Endodermal cell (in vitro differentiated cells): ENCODE measurements around the gene CLSTN2. TPM values are rescaled to one million over a fixed set of nuclear protein-coding genes. Genes with fewer than 3 reads are reported as not detected.

ENCODE experiments used
- DNase-seq: peaks from one replicate; pipeline ENCODE4 v3.0.0-alpha.2; 2017
- H3K27ac ChIP-seq: 2 replicates; pipeline ENCODE4 v1.5.1; 2013; ENCODE audit warnings: mild to moderate bottlenecking, low read depth, low read length, moderate library complexity
- H3K27me3 ChIP-seq: 2 replicates; pipeline ENCODE4 v1.6.1; 2013; ENCODE audit warnings: mild to moderate bottlenecking, low read length, moderate library complexity; ENCODE audit not compliant: insufficient read depth, control insufficient read depth, poor library complexity, severe bottlenecking
- H3K36me3 ChIP-seq: 2 replicates; pipeline ENCODE4 v1.7.0; 2013; ENCODE audit warnings: mild to moderate bottlenecking, low read length, moderate library complexity; ENCODE audit not compliant: control insufficient read depth, insufficient read depth
- H3K4me1 ChIP-seq: one replicate; pipeline ENCODE4 v1.7.0; 2013; ENCODE audit warnings: low read length; ENCODE audit not compliant: control insufficient read depth, insufficient read depth
- H3K4me3 ChIP-seq: 2 replicates; pipeline ENCODE4 v1.5.1; 2013; ENCODE audit warnings: mild to moderate bottlenecking, low read length, moderate library complexity
- H3K9ac ChIP-seq: 2 replicates; pipeline ENCODE4 v1.6.1; 2013; ENCODE audit warnings: mild to moderate bottlenecking, low read length, moderate library complexity; ENCODE audit not compliant: poor library complexity, severe bottlenecking; ENCODE audit errors: extremely low read depth
- H3K9me3 ChIP-seq: 2 replicates; pipeline ENCODE4 v1.6.1; 2013; ENCODE audit warnings: mild to moderate bottlenecking, low read length, moderate library complexity; ENCODE audit not compliant: control insufficient read depth
- H3K27ac Mint-ChIP-seq: 2 replicates; pipeline ENCODE4 v1.8.0; 2020; ENCODE audit warnings: mixed read lengths
- H3K27me3 Mint-ChIP-seq: 2 replicates; pipeline ENCODE4 v1.8.0; 2021; ENCODE audit warnings: mild to moderate bottlenecking, mixed read lengths; ENCODE audit not compliant: insufficient read depth
- H3K36me3 Mint-ChIP-seq: 2 replicates; pipeline ENCODE4 v1.8.0; 2020; ENCODE audit warnings: low read depth, mixed read lengths
- H3K4me1 Mint-ChIP-seq: 2 replicates; pipeline ENCODE4 v1.8.0; 2020; ENCODE audit warnings: mixed read lengths
- H3K4me3 Mint-ChIP-seq: 2 replicates; pipeline ENCODE4 v1.8.0; 2020; ENCODE audit warnings: mild to moderate bottlenecking, moderate library complexity, mixed read lengths
- H3K9me3 Mint-ChIP-seq: 2 replicates; pipeline ENCODE4 v1.8.0; 2020; ENCODE audit warnings: mild to moderate bottlenecking, mixed read lengths
- WGBS, 2 experiments: methylation state at CpG; one replicate each; pipeline versions ENCODE4 v1.1.5 to v1.1.7; 2013; ENCODE audit warnings: missing lambda C conversion rate in 2 of 2, mixed read lengths in 1 of 2; ENCODE audit not compliant: insufficient coverage in 1 of 2, insufficient read length in 1 of 2; 5-methylcytosine and 5-hydroxymethylcytosine counted together
- total RNA-seq, 2 donors: library from RNA; stranded (reverse); fragmentation: NEBNext Ultra II Directional in 1 of 2; extraction: Animal tissue kit (Norgen Biotek cat#: 25700) in 1 of 2; gene quantifications; 2 replicates in 1 of 2; 3 replicates in 1 of 2; pipeline ENCODE4 v1.2.1, GENCODE V29; 2021
- TF ChIP-seq, protein P1 (sequence below): fragments of 200-600 bp; sonication (generic); conservative IDR thresholded peaks from 2 replicates; pipeline ENCODE4 v1.5.0; 2021; ENCODE audit warnings: antibody characterized with exemption, mild to moderate bottlenecking

Gene CLSTN2
- total RNA-seq, 2 donors from 2014 or later = 0.13 to 0.42 TPM

DNA sequence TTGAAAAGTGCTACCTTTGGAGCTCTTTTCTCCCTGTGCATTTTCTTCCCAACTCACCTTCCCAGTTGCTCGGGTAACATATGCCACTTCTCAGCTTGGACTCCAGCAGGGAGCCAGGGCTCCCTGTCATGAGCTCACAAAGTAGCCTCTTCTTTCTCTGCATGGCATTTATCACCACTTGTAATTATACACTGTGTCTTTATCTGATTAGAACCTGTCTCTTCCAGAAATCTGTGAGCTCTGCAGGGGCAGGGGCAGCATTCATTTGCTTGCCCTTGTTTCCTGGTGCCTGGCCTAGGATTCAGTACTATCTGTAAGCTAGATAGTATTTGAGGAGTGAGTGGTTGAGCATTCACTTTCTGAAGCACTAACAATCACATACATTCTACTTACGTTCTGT, 100.9 kb downstream of the CLSTN2 start:
- Histone ChIP-seq H3K27me3 (peaks cover 20% of the 10 kb centered on the region), H3K4me3 (no peak overlapping the region), H3K27ac (no peak overlapping the region), H3K9ac (no peak overlapping the region), H3K4me1 (peaks cover 3% of the 10 kb centered on the region), H3K9me3 (no peaks in the 10 kb centered on the region), H3K36me3 (no peaks in the 10 kb centered on the region)
- Mint-ChIP-seq H3K36me3 (no peaks in the 10 kb centered on the region), H3K4me3 (no peak overlapping the region), H3K27me3 (peaks cover 25% of the 10 kb centered on the region), H3K4me1 (peaks cover 16% of the 10 kb centered on the region), H3K9me3 (no peaks in the 10 kb centered on the region), H3K27ac (no peak overlapping the region)
- WGBS, 2 experiments = 25 to 59% methylated on average over 1 to 2 of the region's 2 CpGs
- peak; percentile 54 for DNase-seq
- TF ChIP-seq, protein P1, sequence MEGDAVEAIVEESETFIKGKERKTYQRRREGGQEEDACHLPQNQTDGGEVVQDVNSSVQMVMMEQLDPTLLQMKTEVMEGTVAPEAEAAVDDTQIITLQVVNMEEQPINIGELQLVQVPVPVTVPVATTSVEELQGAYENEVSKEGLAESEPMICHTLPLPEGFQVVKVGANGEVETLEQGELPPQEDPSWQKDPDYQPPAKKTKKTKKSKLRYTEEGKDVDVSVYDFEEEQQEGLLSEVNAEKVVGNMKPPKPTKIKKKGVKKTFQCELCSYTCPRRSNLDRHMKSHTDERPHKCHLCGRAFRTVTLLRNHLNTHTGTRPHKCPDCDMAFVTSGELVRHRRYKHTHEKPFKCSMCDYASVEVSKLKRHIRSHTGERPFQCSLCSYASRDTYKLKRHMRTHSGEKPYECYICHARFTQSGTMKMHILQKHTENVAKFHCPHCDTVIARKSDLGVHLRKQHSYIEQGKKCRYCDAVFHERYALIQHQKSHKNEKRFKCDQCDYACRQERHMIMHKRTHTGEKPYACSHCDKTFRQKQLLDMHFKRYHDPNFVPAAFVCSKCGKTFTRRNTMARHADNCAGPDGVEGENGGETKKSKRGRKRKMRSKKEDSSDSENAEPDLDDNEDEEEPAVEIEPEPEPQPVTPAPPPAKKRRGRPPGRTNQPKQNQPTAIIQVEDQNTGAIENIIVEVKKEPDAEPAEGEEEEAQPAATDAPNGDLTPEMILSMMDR = no peak

DNA sequence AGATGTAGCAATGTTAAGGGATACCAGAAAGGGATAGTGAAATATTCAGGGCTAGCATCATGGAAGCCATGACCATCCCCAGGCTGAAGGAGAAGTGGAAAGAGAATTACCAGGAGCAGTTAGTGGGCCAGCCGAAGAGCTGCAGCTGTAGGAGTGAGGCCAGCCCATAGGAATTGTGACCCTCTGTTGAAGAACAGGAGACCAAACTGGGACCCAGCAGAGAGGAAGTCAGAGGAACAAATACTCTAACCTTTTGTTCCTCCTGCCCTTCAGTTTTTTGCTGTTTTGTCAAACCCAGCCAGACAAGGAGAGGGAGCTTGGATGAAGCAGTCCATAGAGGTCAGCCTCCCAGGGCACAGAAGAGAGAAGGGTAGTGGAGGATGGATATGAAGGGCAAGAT, 115.4 kb downstream of the CLSTN2 start:
- TF ChIP-seq, protein P1 = no peak
- Mint-ChIP-seq H3K36me3 (no peaks in the 10 kb centered on the region), H3K4me3 (no peak overlapping the region), H3K27me3 (peaks cover 64% of the 10 kb centered on the region), H3K4me1 (peaks cover 27% of the 10 kb centered on the region), H3K9me3 (no peaks in the 10 kb centered on the region), H3K27ac (no peak overlapping the region)
- Histone ChIP-seq H3K4me3 (no peak overlapping the region), H3K36me3 (no peaks in the 10 kb centered on the region), H3K27ac (peak overlapping the region; percentile 25), H3K9me3 (no peaks in the 10 kb centered on the region), H3K4me1 (peaks cover 19% of the 10 kb centered on the region), H3K27me3 (peaks cover 66% of the 10 kb centered on the region), H3K9ac (no peak overlapping the region)
- DNase-seq = no peak
- 90 to 100% methylated on average over 1 of the region's 1 CpG for WGBS, 2 experiments

DNA sequence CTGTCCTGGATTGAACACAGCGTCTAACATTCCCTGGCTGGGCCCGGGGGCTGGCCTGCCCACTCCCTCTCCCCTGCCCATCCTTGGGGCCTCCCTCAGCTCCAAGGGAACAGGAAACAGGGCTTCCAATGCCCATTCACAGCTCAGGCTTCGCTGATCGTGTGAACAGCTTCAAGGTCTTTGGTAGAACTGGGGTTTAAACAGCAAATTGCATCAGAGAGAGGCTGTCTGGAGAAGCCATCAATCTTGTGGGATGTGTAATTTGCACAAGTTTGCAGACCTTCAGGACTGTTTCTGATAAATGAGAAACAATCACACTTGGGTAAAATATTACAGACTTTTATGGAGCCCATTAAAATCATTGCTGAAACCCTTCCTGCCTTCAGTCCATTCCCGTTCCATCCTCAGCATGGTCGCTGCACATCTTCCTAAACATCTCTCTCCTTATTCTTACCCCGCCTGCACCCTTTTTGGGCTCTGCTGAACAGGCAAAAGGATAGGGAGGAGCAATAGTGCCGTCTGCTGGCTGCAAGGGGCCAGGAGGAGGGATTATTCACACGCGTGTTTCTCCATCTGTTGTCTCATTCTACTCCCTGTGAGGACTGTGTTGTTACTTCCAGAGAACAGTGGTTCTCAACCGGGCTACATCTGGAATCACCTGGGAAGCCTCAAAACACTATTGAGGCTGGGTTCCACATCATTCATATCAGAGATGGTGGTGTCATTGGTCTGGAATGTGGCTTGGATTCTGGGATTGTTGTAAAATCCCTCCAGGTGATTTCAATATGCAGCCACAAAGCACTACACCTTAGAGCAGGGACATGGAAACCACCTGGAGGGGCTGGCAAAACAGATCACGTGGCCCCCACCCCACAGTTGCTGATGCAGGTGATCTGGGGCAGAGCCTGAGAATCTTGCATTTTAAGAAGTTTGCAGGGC, 116.3 kb downstream of the CLSTN2 start:
- WGBS, 2 experiments = 57 to 70% methylated on average over 8 to 12 of the region's 12 CpGs
- Mint-ChIP-seq H3K9me3 (no peaks in the 10 kb centered on the region), H3K4me3 (no peak overlapping the region), H3K27me3 (peaks cover 56% of the 10 kb centered on the region), H3K27ac (no peak overlapping the region), H3K36me3 (no peaks in the 10 kb centered on the region), H3K4me1 (peaks cover 33% of the 10 kb centered on the region)
- no peak overlapping the region for H3K9ac ChIP-seq
- no peaks in the 10 kb centered on the region for H3K36me3 ChIP-seq
- H3K27ac ChIP-seq = peak overlapping the region; percentile 25
- DNase-seq = peak; percentile 70
- TF ChIP-seq, protein P1 = peak; percentile 67
- no peak overlapping the region for H3K4me3 ChIP-seq
- H3K27me3 ChIP-seq = peaks cover 66% of the 10 kb centered on the region
- H3K4me1 ChIP-seq = peaks cover 23% of the 10 kb centered on the region
- no peaks in the 10 kb centered on the region for H3K9me3 ChIP-seq
